Stomach (tissue), 4 donors: ENCODE results near the gene GPR37L1.

ENCODE experiments used
- EP300 ChIP-seq: sonication (generic); formaldehyde crosslinking; IDR thresholded peaks from one replicate; pipeline ENCODE4 v1.6.1; 2017; ENCODE audit warnings: antibody characterized with exemption
- POLR2A ChIP-seq, 4 donors: fragments of 450-650 bp; IDR thresholded peaks; one replicate each; pipeline ENCODE4 v1.6.1; 2016; ENCODE audit warnings: antibody characterized with exemption in 4 of 4, control low read depth in 2 of 4, mild to moderate bottlenecking in 1 of 4, moderate library complexity in 1 of 4
- POLR2AphosphoS5 ChIP-seq, 3 donors: sonication (generic); formaldehyde crosslinking; IDR thresholded peaks; one replicate each; pipeline ENCODE4 v1.6.1; 2016; ENCODE audit warnings: antibody characterized with exemption in 3 of 3
- TF ChIP-seq, protein P1 (sequence below), 7 experiments: fragments of 450-650 bp in 4 of 7; fragments of 200-600 bp in 3 of 7; sonication (generic) in 3 of 7; IDR thresholded peaks; one replicate each; pipeline ENCODE4 v1.5.1; 2016 to 2019; ENCODE audit warnings: antibody characterized with exemption in 7 of 7, control low read depth in 2 of 7, mild to moderate bottlenecking in 1 of 7

DNA sequence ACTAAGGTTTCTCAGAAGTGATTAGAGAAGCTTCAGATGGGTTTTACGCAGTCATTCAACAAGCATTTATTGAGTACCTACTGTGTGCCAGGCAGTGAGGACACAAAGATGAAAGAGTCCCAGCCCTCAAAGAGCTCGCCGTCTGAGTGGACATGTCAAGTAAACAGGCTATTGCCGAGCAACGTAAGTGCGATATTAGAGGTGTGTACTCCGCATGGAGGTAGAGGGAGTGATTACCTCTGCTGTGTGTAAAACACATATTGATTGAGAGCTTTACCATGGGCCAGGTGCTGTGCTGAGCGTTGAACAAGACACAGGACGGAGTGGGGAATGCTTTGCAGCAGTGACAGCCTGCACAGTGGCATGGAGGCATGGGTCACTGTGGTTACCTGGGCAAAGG, 49.5 kb upstream of the GPR37L1 start:
- TF ChIP-seq, protein P1, sequence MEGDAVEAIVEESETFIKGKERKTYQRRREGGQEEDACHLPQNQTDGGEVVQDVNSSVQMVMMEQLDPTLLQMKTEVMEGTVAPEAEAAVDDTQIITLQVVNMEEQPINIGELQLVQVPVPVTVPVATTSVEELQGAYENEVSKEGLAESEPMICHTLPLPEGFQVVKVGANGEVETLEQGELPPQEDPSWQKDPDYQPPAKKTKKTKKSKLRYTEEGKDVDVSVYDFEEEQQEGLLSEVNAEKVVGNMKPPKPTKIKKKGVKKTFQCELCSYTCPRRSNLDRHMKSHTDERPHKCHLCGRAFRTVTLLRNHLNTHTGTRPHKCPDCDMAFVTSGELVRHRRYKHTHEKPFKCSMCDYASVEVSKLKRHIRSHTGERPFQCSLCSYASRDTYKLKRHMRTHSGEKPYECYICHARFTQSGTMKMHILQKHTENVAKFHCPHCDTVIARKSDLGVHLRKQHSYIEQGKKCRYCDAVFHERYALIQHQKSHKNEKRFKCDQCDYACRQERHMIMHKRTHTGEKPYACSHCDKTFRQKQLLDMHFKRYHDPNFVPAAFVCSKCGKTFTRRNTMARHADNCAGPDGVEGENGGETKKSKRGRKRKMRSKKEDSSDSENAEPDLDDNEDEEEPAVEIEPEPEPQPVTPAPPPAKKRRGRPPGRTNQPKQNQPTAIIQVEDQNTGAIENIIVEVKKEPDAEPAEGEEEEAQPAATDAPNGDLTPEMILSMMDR (IDR thresholded peaks at IDR 0.05): no peak
- no peak for TF ChIP-seq POLR2A (IDR thresholded peaks at IDR 0.05)
- TF ChIP-seq POLR2AphosphoS5 (IDR thresholded peaks at IDR 0.05): no peak
- no peak for TF ChIP-seq EP300
